ENCODE results near the gene MYCL.

- TF ChIP-seq POLR2A (IDR thresholded peaks at IDR 0.05), result no peak
- TF ChIP-seq, protein P1, sequence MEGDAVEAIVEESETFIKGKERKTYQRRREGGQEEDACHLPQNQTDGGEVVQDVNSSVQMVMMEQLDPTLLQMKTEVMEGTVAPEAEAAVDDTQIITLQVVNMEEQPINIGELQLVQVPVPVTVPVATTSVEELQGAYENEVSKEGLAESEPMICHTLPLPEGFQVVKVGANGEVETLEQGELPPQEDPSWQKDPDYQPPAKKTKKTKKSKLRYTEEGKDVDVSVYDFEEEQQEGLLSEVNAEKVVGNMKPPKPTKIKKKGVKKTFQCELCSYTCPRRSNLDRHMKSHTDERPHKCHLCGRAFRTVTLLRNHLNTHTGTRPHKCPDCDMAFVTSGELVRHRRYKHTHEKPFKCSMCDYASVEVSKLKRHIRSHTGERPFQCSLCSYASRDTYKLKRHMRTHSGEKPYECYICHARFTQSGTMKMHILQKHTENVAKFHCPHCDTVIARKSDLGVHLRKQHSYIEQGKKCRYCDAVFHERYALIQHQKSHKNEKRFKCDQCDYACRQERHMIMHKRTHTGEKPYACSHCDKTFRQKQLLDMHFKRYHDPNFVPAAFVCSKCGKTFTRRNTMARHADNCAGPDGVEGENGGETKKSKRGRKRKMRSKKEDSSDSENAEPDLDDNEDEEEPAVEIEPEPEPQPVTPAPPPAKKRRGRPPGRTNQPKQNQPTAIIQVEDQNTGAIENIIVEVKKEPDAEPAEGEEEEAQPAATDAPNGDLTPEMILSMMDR (IDR thresholded peaks at IDR 0.05 in 8 of 11, conservative IDR thresholded peaks at IDR 0.05 in 3 of 11), result no peak
Measured at GRCh38 chr1:39898191-39898590, 3.5 kb downstream of the MYCL start.

Data from spleen (tissue), 7 donors.